ENCODE results near the gene LDB2.

LDB2 gene

DNA sequence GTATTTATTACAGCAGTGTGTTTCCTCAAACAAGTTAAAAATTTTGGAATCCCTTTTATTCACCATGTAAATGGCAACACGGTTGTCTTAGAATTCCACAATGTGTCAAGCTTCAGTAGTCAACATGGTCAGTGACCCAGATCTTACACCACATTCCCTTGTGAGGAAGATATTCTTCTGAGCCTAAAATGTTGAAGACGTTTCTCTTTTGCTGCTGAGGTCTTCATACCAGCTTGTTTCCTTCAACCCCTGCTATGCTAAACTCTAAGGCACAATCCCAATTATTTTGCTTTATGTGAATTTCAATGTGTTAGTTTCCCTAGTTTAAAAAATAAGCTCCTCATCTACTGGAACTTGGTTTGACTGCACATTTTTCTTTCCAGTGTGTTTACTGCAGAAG lies 17.6 kb upstream of the LDB2 start:
- TF ChIP-seq, protein P1, sequence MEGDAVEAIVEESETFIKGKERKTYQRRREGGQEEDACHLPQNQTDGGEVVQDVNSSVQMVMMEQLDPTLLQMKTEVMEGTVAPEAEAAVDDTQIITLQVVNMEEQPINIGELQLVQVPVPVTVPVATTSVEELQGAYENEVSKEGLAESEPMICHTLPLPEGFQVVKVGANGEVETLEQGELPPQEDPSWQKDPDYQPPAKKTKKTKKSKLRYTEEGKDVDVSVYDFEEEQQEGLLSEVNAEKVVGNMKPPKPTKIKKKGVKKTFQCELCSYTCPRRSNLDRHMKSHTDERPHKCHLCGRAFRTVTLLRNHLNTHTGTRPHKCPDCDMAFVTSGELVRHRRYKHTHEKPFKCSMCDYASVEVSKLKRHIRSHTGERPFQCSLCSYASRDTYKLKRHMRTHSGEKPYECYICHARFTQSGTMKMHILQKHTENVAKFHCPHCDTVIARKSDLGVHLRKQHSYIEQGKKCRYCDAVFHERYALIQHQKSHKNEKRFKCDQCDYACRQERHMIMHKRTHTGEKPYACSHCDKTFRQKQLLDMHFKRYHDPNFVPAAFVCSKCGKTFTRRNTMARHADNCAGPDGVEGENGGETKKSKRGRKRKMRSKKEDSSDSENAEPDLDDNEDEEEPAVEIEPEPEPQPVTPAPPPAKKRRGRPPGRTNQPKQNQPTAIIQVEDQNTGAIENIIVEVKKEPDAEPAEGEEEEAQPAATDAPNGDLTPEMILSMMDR (IDR thresholded peaks at IDR 0.05), result no peak

DNA sequence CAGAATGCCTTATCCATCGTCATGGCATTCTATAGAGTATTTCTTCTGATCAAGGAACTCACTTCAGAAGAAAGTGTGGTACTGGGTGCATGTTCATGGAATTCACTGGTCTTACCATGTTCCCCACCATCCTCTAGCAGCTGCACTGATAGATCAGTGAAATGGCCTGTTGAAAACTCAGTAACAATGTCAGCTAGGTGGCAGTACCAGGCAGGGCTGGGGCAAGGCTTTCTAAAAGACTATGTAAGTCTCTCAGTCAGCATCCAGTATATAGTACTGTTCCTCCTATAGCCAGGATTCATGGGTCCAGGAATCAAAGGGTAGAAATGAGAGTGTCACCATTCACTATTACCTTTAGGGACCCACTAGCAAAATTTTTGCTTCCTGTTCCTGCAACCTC lies 15.8 kb upstream of the LDB2 start:
- TF ChIP-seq, protein P1 (IDR thresholded peaks at IDR 0.05), result no peak

DNA sequence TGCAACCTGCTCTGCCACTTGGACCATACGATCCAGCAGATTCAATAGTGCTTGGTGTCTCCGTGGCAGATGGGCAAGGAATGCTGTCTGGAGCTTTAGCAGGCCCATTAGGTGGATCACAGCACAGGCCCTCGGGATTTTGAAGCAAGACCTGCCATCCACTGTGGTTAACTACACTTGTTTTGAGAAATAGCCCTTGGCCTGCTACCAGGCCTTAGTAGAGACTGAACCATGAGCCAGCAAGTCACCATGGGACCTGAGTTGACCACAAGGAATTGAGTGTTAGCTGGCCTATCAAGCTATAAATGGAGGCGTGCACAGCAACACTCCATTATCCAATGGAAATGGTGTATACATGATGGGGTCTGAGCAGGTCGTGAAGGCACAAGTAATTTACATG lies 14.5 kb upstream of the LDB2 start:
- TF ChIP-seq, protein P1 (IDR thresholded peaks at IDR 0.05), result no peak

DNA sequence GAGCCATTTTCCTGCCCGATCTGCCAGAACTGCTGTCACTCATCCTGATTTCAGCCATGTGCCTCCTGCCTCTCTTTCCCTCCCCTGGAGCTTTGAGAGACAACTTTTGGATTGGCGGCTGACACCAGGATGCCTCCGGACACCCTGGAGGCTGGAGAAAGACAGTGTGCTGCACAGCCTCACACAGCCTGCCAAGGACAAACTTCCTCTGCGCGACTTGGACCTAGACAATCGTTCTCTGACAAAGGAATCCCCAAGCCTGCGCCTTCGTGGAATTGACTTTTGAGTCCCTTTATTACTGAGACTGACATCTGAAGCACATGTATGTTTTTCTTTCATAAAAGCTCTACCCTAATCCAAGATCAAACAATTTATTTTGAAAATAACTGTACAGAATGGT lies 10.8 kb upstream of the LDB2 start:
- TF ChIP-seq, protein P1 (IDR thresholded peaks at IDR 0.05), result no peak

DNA sequence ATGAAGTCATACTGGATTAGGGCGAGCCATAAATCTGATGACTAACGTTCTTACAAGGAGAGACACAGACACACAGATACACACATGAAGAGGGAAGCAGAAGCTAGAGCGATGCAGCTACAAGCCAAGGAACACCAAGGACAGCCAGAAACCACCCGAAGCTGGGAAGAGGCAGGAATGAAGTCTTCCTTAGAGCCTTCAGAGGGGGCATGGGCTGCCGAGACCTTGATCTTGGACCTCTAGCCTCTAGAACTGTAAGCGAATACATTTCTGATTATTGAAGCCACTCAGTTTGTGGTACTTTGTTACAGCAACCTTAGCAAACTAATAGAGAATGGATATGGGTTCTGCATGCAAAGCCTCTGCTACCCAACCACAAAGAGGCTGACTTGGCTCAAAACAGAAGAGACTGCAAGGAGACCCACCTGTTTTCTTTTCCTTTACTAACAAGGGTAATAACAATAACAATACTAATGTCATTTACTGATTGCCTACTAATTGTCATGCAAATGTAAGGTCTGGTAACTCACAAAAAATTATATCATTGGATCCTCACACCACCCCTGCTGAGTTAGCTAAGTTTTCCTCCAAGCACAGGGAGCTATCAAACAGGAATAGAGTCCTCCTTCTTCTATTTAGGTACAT lies 10.1 kb upstream of the LDB2 start:
- TF ChIP-seq, protein P1 (IDR thresholded peaks at IDR 0.05), result no peak

DNA sequence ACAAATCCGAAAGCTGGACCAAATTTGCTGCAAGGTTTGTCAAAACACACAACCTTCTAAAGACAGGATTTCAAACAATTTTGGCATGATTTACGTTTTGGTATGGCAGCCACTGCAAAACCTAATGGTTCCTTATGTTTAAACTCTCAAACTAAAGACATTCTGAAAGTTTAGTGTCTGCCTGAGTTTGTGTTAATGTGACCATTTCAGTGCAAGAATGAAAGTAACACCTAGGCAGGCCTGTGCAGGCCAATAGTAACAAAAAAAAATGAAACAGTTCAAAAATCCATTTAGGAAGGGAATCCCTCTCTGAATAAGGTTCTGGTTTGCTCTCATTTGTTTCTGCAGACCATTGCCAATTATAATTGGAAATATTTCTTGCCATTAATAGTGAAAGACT lies 1.9 kb upstream of the LDB2 start:
- TF ChIP-seq, protein P1 (IDR thresholded peaks at IDR 0.05), result no peak

DNA sequence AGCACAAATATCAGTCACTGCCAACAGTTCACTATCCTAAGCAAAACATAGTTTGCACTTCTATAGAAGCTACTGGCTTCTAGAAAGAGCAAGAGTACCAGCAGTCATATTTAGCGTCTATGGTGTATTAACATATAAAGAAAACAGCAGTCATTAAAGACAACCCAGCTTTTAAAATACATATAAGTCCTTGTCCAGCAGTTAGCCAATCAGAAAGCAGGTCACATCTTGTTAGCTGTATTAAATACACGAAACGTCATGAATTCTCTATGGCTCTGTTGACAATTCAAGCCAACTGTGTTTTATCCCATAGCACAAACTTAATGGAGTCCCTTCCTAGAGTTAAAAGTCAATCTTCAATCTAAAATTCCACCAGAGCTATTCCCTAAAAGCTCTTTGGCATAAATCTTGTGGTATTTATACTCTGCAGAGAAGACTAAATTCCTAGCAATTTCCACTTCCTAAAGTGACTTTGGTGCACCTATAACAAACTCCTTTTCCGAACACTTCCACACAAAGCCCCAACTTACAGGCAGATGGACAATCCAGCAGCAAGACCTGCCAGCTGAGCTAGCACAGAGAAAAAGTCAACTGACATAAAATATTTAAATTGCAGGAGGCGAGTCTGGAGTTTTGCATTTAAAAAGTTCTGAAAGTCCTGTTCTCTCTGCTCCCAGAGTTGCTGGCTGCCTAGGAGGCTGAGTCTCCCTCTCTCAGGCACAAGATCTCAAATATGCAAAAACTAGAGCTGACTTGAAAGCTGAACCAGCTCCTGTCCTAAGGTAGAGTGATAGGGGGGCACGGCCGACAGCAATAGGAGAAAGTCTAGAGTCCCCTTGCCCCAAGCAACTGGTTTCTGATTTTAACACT lies 1.3 kb downstream of the LDB2 start:
- TF ChIP-seq, protein P1 (IDR thresholded peaks at IDR 0.05), result no peak
